NCI-H524 treated with DMSO at 0.1 percent for 48 hours (cell line): ENCODE data around the gene CYBA.
"Not testable (repeated sequence)": the region's sequence is repeated elsewhere in the genome, so short reads cannot be mapped to it uniquely, and the experiment has no call there.

ENCODE experiments used
- DNase-seq: peaks from one replicate; lab custom pipeline; 2025; lab: John Stamatoyannopoulos, UW

CYBA gene

DNA sequence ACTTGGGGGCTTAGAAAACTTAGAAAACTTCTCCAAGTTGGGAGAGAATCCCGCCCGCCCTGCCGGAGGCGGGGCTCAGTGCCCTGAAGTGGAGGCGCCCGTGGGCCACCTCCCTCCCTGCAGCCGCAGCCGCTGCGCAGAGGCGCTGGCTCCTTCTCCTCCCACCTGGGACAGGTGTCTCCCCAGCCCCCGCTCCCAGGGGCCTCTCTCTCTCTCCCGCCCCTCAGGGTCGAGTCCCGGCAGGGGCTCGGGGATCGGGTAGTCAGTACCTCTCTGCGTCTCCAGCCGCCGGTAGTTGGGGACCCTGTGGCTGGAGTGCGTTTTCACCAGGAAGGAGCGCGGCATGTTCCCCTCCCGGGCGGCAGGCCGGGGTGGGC lies 35.2 kb upstream of the CYBA start:
- no peak for DNase-seq

DNA sequence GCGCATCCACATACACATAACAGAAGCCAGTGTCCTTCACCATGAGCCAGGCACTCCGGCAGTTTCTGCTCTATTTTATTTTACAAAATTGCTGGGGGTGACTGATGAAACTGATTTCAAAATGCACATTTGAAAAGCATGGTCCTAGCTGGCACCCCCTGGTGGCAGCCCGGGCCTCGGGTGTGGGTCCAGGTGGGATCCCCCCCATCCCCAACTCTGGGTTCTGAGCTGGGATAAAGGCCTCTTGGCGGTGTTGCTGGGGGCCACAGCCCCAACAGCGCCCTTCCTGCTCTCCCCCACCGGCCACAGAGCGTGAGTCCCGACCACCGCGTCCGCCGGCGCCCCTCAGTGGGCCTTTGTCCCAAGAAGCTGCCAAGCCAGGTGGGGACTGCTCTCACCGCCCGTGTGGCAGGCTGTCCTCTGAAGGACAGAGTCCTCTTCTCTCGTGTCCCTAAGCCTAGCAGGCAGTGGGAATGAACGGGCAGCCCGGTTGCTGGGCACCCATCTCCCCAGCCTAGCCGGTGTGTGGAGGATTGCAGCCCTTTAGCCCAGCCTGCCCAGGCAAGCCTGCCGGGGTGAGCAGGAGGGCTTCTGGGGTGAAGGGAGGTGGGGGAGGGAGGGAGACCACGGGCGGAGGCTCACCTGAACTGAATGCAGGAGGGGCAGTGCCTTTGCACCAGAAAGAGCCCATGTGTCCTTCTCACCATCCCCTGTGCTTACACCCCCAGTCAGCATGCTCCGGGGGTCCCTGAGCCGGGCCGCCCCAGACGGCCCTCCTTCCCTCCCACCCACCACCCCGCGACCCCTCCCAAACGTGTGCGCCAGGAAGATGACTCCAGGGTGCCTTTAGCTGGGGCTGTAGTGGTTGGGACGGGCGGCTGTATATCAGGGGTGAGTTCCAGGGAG lies 34.6 kb upstream of the CYBA start:
- no peak for DNase-seq

DNA sequence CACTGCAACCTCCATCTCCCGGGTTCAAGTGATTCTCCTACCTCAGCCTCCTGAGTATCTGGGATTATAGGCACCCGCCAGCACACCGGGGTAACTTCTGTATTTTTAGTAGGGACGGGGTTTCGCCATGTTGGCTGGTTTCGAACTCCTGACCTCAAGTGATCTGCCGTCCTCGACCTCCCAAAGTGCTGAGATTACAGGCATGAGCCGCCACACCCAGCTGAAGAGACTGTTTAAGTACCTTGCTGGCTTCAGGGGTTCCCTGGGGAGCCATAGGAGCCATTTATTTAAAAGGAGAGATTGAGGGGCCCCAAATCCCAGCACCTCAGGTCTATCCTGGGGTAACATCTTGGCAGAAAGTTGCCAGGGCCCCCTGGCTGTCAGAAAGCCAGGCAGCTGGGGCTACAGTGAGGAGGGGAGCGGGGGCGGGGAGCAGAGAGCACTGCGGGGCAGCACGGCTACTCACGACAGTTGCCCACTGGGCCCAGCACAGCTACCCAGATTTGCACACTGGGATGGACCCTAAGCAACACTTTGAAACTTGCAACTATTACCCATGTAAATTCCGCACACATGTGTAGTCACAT lies 33.8 kb upstream of the CYBA start:
- no peak for DNase-seq

DNA sequence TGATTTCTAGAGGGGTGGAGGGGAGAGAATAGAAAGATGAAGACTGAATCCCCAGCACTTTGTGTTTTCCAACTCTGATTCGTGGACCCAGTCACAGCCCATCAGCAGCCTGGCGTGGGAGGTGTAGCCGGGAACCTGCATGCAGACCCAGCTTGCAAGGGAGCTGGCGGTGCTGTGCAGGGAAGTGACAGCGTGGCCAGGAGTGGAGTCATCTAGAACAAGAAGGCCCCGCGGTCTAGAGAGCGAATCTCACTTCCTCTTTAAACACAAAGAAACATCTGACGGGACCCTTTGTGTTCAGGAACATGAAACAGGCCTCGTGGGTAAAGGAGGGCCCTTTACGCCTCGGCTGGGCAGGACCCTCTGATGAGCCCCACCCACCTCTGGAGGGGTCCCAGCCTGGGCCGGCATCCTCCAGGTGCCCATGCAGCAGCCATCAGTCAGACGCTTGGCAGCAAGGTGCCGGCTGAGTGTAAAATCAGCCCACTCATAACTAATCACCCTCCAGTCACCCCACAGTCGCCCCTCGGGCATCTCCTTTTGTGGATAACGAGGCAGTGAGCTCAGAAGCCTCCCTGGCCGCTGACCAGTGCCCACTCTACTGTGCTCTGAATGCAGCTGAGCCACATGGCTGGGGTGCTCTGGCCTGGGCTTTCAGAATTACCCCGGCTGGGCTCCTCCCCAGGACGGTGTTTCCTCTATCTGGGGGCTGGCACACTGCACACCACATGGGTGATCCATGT lies 31.0 kb upstream of the CYBA start:
- DNase-seq: no peak

DNA sequence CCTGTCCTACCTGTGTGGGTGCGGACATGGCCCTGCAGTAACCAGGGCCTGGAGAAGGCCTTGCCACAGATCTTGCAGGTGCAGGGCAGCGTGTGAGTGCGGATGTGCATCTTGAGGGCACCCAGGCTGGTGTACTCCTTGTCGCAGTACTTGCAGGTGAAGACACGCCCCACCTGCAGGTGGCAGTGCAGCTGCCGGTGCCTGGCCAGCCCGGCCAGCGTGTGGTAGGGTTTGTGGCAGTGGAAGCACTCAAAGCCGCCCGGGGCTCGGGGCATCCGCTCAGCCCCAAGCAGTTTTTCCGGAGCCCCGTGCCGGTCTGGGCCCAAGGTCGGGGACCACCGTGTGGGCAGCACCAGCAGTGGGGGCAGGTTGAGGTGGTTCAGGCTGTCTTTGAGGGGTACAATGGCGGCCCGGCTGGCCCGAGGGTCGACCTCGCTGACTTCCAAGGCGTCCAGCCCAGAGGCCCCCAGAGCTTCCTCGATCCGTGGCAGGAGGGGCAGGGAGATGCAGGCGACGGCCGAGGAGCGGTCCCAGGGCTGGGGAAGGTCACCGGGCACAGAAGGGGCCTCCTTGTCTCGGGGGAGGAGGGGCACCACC lies 30.3 kb upstream of the CYBA start:
- DNase-seq: no peak

DNA sequence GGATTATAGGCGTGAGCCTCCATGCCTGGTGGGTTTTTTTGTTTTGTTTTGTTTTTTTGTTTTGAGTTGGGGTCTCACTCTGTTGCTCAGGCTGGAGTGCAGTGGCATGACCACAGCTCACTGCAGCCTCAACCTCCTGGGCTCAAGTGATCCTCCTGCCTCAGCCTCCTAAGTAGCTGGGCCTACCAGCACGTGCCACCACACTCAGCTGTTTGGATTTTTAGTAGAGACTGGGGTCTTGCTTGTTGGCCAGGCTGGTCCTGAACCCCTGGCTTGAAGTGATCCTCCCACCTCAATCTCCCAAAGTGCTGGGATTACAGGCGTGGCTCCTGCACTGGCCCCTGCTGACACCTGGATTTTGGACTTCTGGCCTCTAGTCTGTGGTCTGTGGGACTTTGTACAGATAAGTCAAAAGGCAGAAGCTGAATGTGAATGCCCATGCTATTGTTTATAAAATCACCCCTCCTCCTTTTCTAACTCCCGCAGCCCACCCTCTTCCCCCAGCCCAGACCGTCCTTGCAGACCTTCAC lies 29.8 kb upstream of the CYBA start:
- no peak for DNase-seq

DNA sequence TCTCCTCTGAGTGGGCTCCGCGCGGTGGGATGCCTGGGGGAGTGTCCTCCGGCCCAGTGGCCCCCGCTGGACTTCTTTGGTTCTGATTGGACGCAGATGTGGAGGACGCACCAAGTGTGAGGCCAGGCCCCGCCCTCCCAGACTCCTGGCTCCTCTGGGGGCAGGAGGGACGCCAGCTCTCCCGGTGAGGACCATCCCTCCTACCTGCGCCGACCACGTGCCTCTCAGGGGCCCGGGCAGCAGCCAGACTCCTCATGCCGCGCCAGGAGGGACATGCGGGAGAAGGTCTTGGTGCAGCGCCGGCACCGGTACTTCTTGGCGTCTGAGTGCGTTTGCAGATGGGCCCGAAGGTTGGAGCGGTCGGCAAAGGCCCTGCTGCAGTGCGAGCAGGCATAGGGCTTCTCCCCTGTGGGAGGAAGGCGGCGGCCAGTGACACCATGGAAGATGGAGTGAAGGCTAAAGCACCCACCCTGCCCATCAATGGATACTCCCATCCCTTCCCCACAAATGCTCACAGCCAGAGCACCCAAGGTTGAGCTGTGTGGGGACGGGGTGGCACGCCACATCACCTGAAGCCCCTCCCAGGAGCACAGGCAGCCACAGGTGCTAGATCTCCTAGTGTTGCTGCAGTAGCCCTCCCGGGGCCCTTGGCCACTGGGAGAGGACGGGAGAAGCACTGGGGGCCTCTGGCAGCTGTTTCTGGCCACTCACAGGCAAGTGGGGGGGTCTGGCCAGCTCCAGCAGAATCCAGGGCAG lies 27.5 kb upstream of the CYBA start:
- no peak for DNase-seq

DNA sequence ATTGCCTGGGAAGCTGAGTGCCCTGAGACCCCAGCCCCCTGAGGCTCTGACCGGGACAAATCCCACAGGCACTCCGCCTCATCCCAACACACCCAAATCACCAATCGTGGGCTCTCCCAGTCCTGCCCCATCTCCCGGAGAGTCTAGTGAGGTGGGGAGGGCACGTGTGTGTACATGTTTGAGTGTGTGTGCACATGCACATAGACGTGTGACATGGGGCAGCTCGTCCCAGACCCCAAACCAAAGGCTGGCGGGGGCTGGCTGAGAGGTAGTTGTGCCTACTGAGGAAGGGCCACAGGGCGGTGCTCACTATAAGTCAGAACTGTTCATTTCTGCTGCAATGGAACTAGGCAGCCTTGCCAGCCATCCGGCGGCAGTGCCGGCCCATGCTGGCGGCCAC lies 26.9 kb upstream of the CYBA start:
- no peak for DNase-seq

DNA sequence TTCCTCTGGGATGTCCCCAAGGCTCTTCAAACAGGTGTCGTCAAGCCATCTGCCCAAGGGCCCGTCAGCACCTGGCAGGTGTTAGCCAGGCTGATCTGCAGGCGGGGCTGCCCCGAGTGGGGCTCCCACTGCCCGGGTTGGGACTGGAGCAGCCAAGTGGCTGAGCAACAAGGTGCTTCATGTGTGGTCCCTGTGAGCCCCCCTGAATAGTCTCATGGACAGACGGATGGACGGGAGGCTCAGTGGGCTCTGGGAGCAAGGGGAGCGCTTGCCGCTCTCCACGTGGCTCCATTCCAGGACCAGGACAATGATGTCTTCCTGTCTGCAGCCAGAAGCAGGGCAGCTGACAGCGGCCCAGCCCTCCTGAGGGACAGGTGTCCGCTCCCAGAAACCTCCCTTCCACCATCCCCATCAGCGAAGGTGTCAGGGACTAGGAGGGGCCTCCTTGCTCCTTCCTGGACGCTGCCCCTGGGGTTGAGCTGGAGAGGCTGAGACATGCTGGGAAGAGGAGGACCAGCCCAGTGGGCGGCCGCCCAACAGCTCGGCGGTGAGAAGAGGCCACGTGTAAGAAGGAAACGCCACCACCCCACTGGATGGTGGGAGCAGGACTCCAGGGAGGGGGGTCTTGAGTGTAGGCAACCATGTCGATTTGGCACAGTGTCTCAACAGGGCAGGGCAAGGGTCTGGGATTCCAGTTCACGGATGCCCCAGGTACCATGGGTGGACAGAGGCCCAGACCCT lies 25.8 kb upstream of the CYBA start:
- DNase-seq: no peak

DNA sequence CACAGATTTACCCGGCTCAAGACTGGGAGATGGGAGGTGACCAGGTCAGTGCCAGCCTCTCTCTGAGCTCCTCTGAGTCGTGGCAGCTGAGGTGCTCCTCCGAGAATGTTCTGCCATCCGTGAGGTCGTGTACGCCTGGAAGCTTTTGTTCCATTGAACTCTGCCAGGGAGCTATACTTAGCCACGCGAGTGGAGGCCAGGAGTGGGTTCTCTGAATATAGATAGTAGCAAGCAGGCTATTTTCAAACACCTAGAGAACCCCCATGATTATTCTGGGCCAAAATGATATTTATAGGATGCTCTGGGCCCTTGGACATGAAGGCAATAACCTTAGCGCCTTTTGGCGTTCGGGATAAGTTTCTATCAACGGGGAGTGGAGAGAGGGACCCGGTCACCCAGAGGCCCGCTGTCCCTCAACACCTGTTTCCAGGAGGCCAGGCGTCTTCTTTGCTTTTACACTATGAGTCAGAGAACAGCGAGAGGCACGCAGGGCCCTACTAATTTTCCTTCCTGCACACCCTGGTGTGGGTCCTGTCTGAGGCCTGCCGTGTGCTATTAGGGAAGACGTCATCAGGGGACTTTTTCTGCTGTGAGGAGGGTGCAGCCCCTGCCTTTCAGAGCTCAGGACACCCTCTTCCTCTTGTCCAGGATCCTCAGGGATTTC lies 23.0 kb upstream of the CYBA start:
- DNase-seq: no peak

DNA sequence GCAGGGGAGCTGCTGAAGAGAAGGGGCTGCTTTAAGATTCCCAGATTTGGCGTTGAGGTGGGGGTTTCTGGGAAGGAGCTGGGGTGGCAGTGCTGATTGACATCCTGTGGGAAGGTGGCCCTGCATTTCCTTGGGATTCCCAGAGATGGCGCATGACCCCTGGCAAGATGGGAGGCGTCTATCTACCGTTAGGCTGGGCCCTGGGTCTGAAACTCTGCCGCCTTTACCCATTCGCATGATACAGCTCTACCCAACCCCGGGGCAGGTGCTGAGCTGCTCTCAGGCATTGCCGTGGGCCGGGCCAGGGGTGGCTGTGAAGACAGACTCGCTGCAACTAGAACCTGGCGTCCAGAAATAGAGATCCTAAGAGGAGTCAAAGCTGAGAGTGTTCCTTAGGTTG lies 21.9 kb upstream of the CYBA start:
- DNase-seq: no peak

DNA sequence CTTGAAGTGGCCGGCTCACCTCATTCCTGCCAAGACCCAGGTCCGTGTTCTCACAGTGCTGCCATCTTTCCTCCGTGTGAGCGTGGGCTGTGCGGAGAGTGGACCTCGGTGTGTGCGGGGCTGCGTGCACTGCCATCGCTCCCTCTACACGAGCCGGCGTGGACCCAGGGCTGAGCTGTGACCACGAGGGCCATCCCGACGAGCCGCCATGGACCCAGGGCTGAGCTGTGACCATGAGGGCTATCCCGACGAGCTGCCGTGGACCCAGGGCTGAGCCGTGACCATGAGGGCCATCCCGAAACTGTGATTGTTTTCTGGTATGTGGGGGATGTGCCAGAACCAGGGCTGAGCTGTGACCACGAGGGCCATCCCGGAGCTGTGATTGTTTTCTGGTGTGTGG lies 21.0 kb upstream of the CYBA start:
- no peak for DNase-seq

DNA sequence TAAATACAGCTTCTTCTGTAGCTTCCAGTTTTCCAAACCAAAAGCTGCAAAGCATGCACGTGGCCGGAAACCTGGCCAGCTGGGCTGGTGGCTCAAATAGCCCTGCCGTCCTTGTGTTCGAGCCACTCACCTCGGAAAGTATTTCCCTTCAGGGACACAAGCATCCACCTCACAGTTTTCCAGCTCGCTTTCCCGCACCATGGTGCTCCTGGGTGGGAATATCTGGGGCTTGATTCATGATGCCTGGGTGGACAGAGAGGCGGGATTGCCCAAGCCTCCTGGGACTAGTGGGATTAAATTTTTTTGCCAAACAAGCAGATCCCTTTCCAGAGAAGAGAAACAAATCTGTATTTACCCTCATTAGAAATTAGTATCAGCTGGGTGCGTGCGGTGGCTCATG lies 19.1 kb upstream of the CYBA start:
- DNase-seq: no peak

DNA sequence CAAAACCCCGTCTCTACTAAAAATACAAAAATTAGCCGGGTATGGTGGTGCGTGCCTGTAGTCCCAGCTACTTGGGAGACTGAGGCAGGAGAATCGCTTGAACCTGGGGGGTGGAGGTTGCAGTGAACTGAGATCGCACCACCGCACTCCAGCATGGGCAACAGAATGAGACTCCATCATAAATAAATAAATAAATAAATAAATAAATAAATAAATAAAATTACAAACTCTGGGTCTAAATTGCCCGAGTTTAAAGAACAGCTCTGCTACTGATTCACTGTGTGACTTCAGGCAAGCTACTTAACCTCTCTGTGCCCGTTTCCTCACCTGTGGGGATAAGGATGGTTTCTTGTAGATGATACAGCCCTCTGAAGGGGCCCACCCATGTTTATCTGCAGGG lies 18.6 kb upstream of the CYBA start:
- not testable (repeated sequence) for DNase-seq

DNA sequence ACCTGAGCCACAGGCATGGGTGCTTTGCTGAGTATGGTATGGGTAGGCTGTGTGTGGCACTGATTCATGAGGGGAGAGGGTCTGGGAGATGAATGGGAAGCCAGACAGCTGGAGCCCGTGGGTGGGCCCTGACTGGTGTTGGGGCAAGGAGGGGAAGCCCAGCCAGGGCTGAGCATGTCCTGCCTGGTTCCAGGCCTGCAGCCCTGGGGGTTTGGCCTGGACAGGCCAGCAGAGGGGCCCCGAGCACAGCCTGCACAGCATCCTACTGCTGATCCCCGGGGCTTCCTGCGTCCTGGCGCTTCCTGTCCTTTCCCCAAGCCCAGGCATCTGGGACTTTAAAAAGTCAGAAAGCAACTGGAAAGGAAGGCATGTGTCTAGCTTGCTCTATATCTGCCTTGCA lies 16.6 kb upstream of the CYBA start:
- DNase-seq: no peak

DNA sequence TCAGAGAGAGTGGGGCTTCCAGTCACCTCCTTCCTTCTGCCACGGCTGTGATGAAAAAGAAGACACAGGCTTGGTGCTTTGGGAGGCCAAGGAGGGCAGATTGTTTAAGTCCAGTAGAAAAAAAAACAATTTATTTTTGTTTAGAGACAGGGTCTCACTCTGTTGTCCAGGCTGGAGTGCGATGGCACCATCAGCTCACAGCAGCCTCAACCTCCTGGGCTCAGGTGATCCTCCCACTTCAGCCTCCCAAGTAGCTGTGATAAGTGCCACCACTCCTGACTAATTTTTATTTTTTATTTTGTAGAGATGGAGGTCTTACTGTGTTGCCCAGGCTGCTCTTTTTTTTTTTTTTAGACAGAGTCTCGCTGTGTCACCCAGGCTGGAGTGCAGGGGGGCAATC lies 14.7 kb upstream of the CYBA start:
- DNase-seq: no peak

DNA sequence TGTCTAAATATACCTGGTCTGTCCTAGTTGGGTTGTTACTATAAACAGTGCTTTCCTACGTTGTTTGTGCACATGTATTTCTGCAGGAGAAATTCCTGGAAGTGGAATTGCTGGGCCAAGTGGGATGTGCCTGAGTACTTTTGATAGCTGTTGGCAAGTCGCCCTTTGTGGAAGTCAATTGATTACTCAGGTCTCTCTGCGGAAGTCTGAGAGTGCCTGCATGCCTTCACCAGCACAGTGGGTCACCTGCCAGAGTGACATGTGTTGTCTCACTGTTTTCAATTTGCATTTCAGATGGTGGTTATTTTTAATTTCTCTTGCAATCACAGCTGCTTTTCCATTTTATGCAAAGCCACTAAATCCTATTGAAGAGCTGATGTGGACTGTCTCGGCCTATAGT lies 14.3 kb upstream of the CYBA start:
- DNase-seq: no peak

DNA sequence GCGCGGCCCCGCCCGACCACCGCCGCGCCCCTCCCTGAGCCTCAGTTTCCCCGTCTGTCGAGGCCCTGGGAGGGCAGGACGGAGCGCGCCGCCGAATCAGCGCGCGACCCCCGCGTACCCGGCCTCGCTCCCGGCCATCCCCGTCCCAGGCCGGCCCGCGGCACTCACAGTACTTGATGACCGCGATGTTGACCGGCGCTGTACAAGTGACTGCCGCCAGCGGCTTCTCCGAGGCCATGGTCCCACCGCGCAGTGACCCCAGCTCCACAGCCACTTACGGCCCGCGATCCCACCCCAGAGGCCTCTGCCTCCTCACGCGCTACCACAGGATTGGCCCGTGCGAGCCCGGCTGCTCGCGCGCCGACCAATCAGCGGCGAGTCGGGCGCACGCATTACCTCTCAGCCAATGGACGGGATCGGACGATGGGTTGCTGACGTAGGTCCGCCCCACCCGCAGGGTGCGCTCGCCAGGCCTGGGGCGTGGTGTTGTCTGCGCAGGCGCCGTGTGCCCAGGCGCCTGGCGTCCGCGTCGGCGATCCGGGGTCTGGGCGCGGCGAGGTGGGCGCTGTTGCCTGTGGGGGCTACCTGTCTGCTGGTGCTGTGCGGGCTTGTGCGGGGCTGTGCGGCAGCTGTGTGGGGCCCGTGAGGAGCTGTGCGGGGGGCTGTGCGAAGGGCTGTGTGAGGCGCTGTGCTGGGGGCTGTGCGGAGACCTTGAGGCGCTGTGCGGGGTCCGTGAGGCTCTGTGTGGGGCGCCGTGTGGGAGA lies 12.2 kb upstream of the CYBA start, which contains the start of gene MVD:
TSS of gene MVD (minus strand) at position 249 of the 764 bp plus-strand sequence. CDS start at position 238, 11 bp downstream.
- DNase-seq: peak; percentile 80

DNA sequence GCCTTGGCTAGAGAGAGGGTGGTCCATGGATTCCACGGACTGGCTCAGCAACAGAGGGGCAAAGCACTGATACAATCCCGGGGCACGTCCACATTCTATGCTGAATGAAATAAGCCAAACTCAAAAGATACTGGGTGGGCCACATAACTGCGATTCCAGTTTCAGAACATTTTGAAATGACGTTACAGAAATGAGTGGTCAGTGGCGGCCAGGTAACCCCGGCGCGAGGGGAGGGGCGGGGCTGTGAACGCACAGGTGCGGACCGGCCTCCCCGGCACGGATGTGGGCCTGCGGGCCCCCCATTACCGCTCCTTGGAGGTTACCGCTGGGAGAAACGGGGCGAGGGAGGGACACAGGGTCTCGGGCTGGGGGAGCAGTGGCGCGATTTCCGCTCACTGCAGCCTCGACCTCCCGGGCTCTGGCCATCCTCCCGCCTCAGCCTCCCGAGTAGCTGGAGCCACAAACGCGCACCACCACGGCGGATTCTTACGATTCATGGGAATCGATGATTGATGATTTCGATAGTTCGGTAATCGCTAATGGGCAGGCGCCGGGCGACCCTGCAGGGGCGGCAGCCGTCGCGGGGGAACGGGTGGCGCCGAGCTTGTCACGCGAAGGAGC lies 11.5 kb upstream of the CYBA start:
- no peak for DNase-seq
